GM12801 (cell line): ENCODE results near the gene TULP3.

Source experiments
- TF ChIP-seq, protein P1 (sequence below): IDR thresholded peaks from one replicate; pipeline ENCODE4 v1.5.1; 2011; ENCODE audit warnings: control low read depth; ENCODE audit not compliant: insufficient read length; ENCODE audit errors: extremely low read depth

TULP3 gene

DNA sequence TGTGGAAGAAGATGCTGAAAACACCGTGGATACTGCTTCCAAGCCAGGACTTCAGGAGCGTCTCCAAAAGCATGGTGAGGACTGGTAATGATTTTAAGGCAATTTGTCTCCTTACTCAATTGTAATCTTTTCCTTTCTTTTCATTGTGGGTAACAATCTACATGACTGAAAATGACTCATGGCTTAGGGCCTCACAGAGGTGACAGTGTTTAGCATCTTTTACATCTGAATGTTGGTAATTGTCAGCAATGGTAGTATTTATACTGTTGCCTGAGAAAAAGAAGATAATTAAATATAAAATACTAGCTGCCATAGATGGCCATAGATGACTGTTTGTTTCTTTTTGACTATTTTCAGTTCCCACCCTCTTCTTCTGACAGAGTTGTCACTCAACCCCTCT is 31.6 kb downstream of the TULP3 start:
- TF ChIP-seq, protein P1, sequence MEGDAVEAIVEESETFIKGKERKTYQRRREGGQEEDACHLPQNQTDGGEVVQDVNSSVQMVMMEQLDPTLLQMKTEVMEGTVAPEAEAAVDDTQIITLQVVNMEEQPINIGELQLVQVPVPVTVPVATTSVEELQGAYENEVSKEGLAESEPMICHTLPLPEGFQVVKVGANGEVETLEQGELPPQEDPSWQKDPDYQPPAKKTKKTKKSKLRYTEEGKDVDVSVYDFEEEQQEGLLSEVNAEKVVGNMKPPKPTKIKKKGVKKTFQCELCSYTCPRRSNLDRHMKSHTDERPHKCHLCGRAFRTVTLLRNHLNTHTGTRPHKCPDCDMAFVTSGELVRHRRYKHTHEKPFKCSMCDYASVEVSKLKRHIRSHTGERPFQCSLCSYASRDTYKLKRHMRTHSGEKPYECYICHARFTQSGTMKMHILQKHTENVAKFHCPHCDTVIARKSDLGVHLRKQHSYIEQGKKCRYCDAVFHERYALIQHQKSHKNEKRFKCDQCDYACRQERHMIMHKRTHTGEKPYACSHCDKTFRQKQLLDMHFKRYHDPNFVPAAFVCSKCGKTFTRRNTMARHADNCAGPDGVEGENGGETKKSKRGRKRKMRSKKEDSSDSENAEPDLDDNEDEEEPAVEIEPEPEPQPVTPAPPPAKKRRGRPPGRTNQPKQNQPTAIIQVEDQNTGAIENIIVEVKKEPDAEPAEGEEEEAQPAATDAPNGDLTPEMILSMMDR = no peak

DNA sequence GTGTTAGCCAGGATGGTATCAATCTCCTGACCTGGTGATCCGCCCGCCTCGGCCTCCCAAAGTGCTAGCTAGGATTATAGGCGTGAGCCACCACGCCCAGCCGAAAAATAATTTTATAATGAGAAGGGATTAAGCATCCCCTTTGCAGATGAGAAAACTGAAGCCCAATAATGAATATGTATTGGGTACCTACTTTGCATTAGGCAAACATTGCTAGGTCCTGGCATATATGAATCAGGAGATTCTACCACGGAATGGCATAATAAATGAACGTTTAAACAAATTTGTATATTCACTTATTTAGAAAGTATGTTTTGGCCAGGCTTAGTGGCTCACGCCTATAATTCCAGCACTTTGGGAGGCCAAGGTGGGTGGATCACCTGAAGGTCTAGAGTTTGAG is 32.4 kb downstream of the TULP3 start:
- TF ChIP-seq, protein P1 = no peak

DNA sequence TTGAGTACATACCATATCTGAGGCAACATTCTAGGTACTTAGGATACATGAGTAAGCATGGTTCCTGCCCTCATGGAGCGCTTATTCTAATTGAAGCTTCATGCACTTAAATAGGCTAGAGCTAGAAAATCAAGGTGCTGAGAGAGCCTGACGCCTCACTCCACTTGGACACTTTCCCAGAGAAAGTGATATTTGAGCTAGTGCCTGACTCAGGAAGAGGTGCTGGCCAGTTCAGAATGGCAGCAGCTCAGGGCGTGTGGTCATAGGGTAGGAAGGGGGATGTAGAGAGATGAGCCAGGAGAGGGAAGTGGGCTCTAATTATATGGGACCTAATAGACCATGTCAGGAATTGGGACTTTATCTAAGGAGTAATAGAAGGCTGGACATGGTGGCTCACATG is 33.3 kb downstream of the TULP3 start:
- TF ChIP-seq, protein P1 = no peak

DNA sequence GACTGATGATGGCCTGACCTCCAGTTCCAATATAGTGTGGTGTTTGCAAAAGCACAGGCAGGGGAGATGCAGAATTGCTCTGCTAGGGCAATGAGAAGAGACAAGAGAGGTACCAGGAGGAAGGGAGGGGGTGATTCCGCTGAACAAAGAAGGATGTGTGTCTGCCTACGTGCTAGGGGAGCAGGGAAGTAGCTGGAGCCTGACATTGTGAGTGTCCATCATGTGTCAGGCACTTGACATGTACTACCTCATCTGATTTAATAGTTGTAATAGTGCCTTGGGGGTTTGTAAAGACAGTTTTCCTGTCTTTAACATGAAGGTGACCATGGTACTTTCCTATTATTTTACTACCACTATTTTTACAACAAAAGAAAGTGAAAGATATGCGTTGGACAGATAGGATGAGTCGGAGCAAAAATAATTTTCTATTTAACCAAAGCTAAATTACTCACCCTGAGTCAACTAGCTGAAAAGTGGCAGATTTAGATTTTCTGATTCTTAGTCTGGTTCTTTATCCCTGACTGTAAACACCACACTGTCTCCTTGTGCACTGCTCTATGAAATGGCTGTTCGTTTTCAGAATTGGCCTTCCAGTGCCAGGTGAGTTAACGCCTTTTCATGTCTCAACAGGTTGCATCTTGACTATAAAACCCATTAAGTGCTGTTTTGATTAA is 34.8 kb downstream of the TULP3 start:
- TF ChIP-seq, protein P1 = no peak

DNA sequence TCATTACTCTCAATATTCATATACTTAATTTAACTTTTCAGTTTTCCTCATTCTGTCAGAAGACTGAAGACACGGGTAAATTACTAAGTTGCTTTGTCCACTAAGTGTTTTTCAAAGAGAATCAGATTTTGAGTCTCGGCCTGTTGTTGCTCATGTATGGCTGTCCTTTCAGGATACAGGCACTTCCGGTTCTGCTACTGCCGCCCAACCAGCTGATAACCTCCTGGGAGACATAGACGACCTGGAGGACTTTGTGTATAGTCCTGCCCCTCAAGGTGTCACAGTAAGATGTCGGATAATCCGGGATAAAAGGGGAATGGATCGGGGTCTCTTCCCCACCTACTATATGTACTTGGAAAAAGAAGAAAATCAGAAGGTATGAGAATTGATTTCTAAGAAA is 40.2 kb downstream of the TULP3 start:
- TF ChIP-seq, protein P1 = no peak

DNA sequence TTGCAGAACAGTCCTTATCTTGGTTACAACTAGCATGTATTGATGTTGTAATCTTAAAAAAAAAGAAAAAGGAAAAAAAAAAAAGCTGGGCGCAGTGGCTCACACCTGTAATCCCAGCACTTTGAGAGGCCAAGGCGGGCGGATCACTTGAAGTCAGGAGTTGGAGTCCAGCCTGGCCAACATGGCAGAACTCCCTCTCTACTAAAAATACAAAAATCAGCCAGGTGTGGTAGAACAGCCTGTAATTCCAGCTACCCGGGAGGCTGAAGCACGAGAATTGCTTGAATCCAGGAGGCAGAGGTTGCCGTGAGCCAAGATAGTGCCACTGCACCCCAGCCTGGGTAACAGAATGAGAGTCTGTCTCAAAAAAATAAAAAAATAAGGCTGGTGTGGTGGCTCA is 42.9 kb downstream of the TULP3 start:
- TF ChIP-seq, protein P1 = no peak

DNA sequence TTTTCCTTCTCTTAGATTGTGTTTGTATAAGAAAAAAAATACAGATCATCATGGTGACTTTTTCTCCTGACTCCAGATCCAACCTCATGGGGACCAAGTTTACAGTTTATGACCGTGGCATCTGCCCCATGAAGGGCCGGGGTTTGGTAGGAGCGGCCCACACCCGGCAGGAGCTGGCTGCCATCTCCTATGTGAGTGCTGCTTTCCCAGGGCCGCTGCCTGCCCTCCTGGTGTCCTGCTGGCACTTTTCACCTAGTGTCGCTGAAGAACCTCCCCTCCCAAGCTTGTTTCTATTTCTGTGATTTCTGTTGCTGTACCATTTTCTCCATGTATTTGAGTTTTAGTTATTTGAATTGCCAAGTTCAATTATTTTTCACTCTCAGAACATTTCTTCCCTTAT is 43.7 kb downstream of the TULP3 start:
- TF ChIP-seq, protein P1 = no peak

DNA sequence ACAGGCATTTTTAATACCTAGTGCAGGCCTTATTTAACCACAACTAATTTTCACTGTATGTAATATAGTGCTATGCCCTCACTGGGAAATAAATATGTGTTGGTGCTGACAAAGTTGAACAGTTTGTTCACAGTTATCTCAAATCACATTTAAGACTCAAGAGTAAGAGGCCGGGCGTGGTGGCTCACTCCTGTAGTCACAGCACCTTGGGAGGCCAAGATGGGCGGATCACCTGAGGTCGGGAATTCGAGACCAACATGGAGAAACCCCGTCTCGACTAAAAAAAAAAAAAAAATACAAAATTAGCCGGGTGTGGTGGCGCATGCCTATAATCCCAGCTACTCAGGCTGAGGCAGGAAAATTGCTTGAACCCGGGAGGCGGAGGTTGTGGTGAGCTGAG is 45.6 kb downstream of the TULP3 start:
- TF ChIP-seq, protein P1 = no peak
